H1 (cell line): ENCODE measurements around the gene MASP1. TPM values are rescaled to one million over a fixed set of nuclear protein-coding genes. Genes with fewer than 3 reads are reported as not detected.

Source experiments
- ATF3 ChIP-seq: IDR thresholded peaks from 2 replicates; pipeline ENCODE4 v1.6.1; 2011; ENCODE audit warnings: low read depth, mild to moderate bottlenecking, low read length; ENCODE audit not compliant: insufficient read depth
- CEBPB ChIP-seq: IDR thresholded peaks from 2 replicates; pipeline ENCODE4 v1.6.1; 2012; ENCODE audit warnings: low read depth, low read length
- CHD2 ChIP-seq: IDR thresholded peaks from 2 replicates; pipeline ENCODE4 v1.6.1; 2012; ENCODE audit warnings: low read length, improper control_type of control experiment
- CTBP2 ChIP-seq: IDR thresholded peaks from 2 replicates; pipeline ENCODE4 v1.7.0; 2011; ENCODE audit warnings: borderline replicate concordance, mild to moderate bottlenecking, moderate library complexity, mixed read lengths, low read length; ENCODE audit not compliant: insufficient read depth, insufficient read length
- GABPA ChIP-seq: IDR thresholded peaks from 2 replicates; pipeline ENCODE4 v1.6.1; 2011; ENCODE audit warnings: mild to moderate bottlenecking, low read length, moderate library complexity, borderline replicate concordance; ENCODE audit not compliant: insufficient read depth
- JUND ChIP-seq: IDR thresholded peaks from 2 replicates; pipeline ENCODE4 v1.6.1; 2011; ENCODE audit warnings: mild to moderate bottlenecking, improper control_type of control experiment, low read length
- RXRA ChIP-seq: IDR thresholded peaks from 2 replicates; pipeline ENCODE4 v1.6.1; 2011; ENCODE audit warnings: low read depth, mild to moderate bottlenecking, low read length, moderate library complexity; ENCODE audit not compliant: insufficient read depth
- SAP30 ChIP-seq: fragments of 300-600 bp; sonication (generic); IDR thresholded peaks from 2 replicates; pipeline ENCODE4 v1.7.1; 2012; ENCODE audit warnings: low read length, moderate library complexity, mild to moderate bottlenecking, inconsistent platforms; ENCODE audit not compliant: insufficient read depth, insufficient replicate concordance
- SP2 ChIP-seq: IDR thresholded peaks from 2 replicates; pipeline ENCODE4 v1.6.1; 2012; ENCODE audit warnings: mild to moderate bottlenecking, low read length, inconsistent platforms
- TEAD4 ChIP-seq: IDR thresholded peaks from 2 replicates; pipeline ENCODE4 v1.6.1; 2012; ENCODE audit warnings: low read depth, low read length, inconsistent platforms, mixed read lengths
- polyA plus RNA-seq, 7 experiments: library from polyadenylated mRNA; depleted of rRNA in 3 of 7; stranded (reverse) in 5 of 7; unstranded in 2 of 7; fragments of >200 nt in 5 of 7; fragments of 200-250 nt in 2 of 7; gene quantifications; 1 replicate in 5 of 7; 2 replicates in 1 of 7; 4 replicates in 1 of 7; pipeline versions ENCODE4 v1.2.1 to v1.2.3, GENCODE V29; 2011 to 2013; ENCODE audit warnings: missing spikeins in 2 of 7, mixed read lengths in 2 of 7
- total RNA-seq: library from RNA; stranded (reverse); fragmentation: NEBNext Ultra II Directional; extraction: Animal tissue kit (Norgen Biotek cat#: 25700); gene quantifications from 2 replicates; pipeline ENCODE4 v1.2.1, GENCODE V29; 2021
- TF ChIP-seq, protein P1 (sequence below): fragments of 300-600 bp; sonication (generic); IDR thresholded peaks from 2 replicates; pipeline ENCODE4 v1.7.1; 2012; ENCODE audit warnings: low read length, moderate library complexity, mild to moderate bottlenecking, inconsistent platforms; ENCODE audit not compliant: insufficient replicate concordance

MASP1 gene
- total and polyA plus RNA-seq, 2 of the 8 experiments (the other 6 are each of a cell fraction or from before 2014, with no cell fraction given): 2.7 to 3.5 TPM

DNA sequence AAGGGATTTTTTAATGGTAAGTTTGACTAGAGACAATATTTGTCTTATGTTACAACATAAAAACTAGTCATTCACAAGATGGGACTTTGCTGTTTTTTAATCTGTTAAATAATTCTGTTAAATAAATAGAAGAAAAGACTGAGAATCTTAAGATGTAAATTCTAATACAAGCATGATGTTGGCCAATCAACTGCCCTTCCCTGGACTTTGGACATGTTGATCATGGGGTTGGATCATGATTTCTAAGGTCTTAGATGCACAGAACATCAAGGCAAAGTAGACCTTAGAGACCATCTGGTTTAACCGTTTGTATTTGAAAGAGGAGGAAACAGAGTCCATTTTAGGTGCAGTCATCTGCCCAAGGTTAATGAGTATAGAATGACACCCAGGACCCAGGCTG, 10.9 kb downstream of the MASP1 start (continued):
- TF ChIP-seq, protein P1, sequence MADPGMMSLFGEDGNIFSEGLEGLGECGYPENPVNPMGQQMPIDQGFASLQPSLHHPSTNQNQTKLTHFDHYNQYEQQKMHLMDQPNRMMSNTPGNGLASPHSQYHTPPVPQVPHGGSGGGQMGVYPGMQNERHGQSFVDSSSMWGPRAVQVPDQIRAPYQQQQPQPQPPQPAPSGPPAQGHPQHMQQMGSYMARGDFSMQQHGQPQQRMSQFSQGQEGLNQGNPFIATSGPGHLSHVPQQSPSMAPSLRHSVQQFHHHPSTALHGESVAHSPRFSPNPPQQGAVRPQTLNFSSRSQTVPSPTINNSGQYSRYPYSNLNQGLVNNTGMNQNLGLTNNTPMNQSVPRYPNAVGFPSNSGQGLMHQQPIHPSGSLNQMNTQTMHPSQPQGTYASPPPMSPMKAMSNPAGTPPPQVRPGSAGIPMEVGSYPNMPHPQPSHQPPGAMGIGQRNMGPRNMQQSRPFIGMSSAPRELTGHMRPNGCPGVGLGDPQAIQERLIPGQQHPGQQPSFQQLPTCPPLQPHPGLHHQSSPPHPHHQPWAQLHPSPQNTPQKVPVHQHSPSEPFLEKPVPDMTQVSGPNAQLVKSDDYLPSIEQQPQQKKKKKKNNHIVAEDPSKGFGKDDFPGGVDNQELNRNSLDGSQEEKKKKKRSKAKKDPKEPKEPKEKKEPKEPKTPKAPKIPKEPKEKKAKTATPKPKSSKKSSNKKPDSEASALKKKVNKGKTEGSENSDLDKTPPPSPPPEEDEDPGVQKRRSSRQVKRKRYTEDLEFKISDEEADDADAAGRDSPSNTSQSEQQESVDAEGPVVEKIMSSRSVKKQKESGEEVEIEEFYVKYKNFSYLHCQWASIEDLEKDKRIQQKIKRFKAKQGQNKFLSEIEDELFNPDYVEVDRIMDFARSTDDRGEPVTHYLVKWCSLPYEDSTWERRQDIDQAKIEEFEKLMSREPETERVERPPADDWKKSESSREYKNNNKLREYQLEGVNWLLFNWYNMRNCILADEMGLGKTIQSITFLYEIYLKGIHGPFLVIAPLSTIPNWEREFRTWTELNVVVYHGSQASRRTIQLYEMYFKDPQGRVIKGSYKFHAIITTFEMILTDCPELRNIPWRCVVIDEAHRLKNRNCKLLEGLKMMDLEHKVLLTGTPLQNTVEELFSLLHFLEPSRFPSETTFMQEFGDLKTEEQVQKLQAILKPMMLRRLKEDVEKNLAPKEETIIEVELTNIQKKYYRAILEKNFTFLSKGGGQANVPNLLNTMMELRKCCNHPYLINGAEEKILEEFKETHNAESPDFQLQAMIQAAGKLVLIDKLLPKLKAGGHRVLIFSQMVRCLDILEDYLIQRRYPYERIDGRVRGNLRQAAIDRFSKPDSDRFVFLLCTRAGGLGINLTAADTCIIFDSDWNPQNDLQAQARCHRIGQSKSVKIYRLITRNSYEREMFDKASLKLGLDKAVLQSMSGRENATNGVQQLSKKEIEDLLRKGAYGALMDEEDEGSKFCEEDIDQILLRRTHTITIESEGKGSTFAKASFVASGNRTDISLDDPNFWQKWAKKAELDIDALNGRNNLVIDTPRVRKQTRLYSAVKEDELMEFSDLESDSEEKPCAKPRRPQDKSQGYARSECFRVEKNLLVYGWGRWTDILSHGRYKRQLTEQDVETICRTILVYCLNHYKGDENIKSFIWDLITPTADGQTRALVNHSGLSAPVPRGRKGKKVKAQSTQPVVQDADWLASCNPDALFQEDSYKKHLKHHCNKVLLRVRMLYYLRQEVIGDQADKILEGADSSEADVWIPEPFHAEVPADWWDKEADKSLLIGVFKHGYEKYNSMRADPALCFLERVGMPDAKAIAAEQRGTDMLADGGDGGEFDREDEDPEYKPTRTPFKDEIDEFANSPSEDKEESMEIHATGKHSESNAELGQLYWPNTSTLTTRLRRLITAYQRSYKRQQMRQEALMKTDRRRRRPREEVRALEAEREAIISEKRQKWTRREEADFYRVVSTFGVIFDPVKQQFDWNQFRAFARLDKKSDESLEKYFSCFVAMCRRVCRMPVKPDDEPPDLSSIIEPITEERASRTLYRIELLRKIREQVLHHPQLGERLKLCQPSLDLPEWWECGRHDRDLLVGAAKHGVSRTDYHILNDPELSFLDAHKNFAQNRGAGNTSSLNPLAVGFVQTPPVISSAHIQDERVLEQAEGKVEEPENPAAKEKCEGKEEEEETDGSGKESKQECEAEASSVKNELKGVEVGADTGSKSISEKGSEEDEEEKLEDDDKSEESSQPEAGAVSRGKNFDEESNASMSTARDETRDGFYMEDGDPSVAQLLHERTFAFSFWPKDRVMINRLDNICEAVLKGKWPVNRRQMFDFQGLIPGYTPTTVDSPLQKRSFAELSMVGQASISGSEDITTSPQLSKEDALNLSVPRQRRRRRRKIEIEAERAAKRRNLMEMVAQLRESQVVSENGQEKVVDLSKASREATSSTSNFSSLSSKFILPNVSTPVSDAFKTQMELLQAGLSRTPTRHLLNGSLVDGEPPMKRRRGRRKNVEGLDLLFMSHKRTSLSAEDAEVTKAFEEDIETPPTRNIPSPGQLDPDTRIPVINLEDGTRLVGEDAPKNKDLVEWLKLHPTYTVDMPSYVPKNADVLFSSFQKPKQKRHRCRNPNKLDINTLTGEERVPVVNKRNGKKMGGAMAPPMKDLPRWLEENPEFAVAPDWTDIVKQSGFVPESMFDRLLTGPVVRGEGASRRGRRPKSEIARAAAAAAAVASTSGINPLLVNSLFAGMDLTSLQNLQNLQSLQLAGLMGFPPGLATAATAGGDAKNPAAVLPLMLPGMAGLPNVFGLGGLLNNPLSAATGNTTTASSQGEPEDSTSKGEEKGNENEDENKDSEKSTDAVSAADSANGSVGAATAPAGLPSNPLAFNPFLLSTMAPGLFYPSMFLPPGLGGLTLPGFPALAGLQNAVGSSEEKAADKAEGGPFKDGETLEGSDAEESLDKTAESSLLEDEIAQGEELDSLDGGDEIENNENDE: no peak
- no peak for TF ChIP-seq CEBPB
- TF ChIP-seq CHD2: no peak
- no peak for TF ChIP-seq RXRA
- TF ChIP-seq CTBP2: no peak
- TF ChIP-seq GABPA: no peak
- TF ChIP-seq SP2: no peak
- TF ChIP-seq ATF3: no peak
- no peak for TF ChIP-seq TEAD4
- TF ChIP-seq JUND: no peak
- no peak for TF ChIP-seq SAP30
